ENCODE measurements around the gene MEGF11. TPM values are rescaled to one million over a fixed set of nuclear protein-coding genes. Genes with fewer than 3 reads are reported as not detected.

Gene MEGF11
- polyA plus RNA-seq, 2 of the 4 experiments (the other 2 are of a cell fraction), result 0.25 to 0.31 TPM

DNA sequence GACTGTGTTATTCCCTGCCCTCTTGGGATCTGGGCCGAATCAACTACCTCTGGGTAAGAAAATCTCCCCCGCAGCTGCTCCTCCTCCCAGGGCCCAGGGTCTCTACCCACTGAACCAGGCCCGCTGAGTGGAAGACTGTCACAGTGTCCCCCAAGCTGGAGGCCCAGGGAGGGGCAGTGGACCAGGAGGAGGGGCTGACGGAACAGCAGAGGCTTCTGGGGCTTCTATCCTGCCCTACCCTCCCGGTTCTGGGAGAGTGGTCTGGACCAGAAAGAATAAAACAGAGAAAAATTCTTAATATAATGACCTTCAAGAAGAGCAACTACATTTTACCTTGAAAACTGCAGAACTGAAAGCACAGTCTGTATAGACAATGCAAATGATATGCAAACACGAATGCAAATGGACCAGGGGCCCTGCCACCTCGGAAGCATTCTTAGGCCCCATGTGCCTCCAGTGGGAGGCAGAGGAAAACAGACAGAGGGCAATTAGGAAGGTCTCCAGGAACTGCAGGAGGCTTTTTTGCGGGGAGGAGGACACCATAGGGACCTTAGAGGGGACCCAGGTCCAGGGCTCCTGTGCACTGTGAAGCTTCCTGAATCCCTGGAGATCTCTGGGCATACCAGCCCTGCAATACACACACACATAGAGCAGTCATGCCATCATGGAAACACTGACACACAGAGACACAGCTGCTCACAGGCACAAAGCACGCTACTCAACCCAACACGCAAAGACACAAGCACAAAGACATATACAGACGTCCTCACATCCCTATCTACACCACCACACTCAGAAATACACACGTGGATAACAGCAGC is 12.3 kb downstream of the MEGF11 start:
- DNase-seq (ENCODE audit: low read depth in 1 of 2, low spot score in 1 of 2) (no peak), FAIRE-seq (no peak), ATAC-seq (no peak)
- H3K4me3 ChIP-seq, result no peak overlapping the region
- no peak overlapping the region for H3K4me2 ChIP-seq
- CTCF ChIA-PET, result interaction anchor here (0.9 to 1.1 kb wide), 2 partner anchors 10 to 47 kb away, joined by 3 to 4 read pairs; no protein-coding TSS in a partner anchor
- WGBS (ENCODE audit: missing lambda C conversion rate), result 62% methylated on average over 12 of the region's 12 CpGs
- TF ChIP-seq CHD4 (IDR thresholded peaks at IDR 0.05; ENCODE audit: borderline replicate concordance) (no peak), ZSCAN20 (CRISPR knock-in tag; IDR thresholded peaks at IDR 0.05) (no peak), JUN (IDR thresholded peaks at IDR 0.05) (no peak), SMC3 (IDR thresholded peaks at IDR 0.05) (no peak), HOXB13 (CRISPR knock-in tag; IDR thresholded peaks at IDR 0.05; ENCODE audit: low read depth) (no peak), RFX5 (IDR thresholded peaks at IDR 0.05) (no peak), HDAC2 (IDR thresholded peaks at IDR 0.05) (no peak), RNF2 (IDR thresholded peaks at IDR 0.05; ENCODE audit: borderline replicate concordance, low read depth) (no peak), BHLHE40 (IDR thresholded peaks at IDR 0.05; ENCODE audit: low read depth, low read length) (no peak)
- TF ChIP-seq, protein P1, sequence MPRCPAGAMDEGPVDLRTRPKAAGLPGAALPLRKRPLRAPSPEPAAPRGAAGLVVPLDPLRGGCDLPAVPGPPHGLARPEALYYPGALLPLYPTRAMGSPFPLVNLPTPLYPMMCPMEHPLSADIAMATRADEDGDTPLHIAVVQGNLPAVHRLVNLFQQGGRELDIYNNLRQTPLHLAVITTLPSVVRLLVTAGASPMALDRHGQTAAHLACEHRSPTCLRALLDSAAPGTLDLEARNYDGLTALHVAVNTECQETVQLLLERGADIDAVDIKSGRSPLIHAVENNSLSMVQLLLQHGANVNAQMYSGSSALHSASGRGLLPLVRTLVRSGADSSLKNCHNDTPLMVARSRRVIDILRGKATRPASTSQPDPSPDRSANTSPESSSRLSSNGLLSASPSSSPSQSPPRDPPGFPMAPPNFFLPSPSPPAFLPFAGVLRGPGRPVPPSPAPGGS (IDR thresholded peaks at IDR 0.05), result no peak
- no peaks in the 10 kb centered on the region for H3K4me1 ChIP-seq
- no peak overlapping the region for H3K27ac ChIP-seq
- H3K9me3 ChIP-seq, result no peaks in the 10 kb centered on the region
- POLR2A ChIA-PET, result no interaction called here

DNA sequence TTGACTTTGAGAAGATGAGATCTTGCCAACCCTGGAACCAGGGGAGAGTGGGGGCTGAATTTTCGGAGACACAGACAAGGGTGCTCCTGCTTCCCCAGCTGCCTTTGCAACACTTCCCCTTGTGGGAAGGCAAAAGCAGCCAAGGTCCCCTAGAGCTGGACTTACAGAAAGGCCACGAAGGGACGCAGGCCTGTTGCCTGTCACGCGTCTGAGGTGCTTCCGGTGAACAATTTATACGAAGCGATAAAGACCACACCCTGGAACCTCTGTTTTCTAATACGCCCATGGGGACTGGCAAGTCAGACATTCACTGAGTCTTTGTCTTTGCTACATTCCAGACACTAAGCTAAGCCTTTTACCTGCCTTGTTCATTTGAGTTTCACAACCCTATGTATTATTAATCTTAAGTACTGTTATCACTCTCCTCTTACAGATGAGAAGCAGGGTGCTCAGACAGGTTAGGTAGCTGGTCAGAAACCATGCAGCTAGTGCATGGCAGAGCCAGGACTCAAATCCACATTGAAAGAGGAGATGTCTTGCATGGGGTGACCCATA is 13.2 kb downstream of the MEGF11 start:
- DNase-seq (ENCODE audit: low read depth in 1 of 2, low spot score in 1 of 2), result no peak
- FAIRE-seq, result no peak
- no peaks in the 10 kb centered on the region for H3K9me3 ChIP-seq
- TF ChIP-seq TFCP2L1 (CRISPR knock-in tag; IDR thresholded peaks at IDR 0.05), result no peak
- no peak for TF ChIP-seq CHD2 (IDR thresholded peaks at IDR 0.05; ENCODE audit: low read length, partially characterized antibody)
- TF ChIP-seq CBX2 (IDR thresholded peaks at IDR 0.05; ENCODE audit: borderline replicate concordance, low read depth), result no peak
- TF ChIP-seq FOSB (CRISPR knock-in tag; IDR thresholded peaks at IDR 0.05), result no peak
- no peak for TF ChIP-seq EHMT2 (IDR thresholded peaks at IDR 0.05; ENCODE audit: low read depth)
- no peak for TF ChIP-seq MAZ (IDR thresholded peaks at IDR 0.05; ENCODE audit: borderline replicate concordance, low read depth, low read length)
- no peak for TF ChIP-seq ESRRA (IDR thresholded peaks at IDR 0.05; ENCODE audit: borderline replicate concordance, low read length)
- no peak for TF ChIP-seq FOXS1 (CRISPR knock-in tag; IDR thresholded peaks at IDR 0.05)
- TF ChIP-seq CEBPB (IDR thresholded peaks at IDR 0.05), result no peak
- TF ChIP-seq, protein P2, sequence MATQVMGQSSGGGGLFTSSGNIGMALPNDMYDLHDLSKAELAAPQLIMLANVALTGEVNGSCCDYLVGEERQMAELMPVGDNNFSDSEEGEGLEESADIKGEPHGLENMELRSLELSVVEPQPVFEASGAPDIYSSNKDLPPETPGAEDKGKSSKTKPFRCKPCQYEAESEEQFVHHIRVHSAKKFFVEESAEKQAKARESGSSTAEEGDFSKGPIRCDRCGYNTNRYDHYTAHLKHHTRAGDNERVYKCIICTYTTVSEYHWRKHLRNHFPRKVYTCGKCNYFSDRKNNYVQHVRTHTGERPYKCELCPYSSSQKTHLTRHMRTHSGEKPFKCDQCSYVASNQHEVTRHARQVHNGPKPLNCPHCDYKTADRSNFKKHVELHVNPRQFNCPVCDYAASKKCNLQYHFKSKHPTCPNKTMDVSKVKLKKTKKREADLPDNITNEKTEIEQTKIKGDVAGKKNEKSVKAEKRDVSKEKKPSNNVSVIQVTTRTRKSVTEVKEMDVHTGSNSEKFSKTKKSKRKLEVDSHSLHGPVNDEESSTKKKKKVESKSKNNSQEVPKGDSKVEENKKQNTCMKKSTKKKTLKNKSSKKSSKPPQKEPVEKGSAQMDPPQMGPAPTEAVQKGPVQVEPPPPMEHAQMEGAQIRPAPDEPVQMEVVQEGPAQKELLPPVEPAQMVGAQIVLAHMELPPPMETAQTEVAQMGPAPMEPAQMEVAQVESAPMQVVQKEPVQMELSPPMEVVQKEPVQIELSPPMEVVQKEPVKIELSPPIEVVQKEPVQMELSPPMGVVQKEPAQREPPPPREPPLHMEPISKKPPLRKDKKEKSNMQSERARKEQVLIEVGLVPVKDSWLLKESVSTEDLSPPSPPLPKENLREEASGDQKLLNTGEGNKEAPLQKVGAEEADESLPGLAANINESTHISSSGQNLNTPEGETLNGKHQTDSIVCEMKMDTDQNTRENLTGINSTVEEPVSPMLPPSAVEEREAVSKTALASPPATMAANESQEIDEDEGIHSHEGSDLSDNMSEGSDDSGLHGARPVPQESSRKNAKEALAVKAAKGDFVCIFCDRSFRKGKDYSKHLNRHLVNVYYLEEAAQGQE (IDR thresholded peaks at IDR 0.05), result no peak
- TF ChIP-seq RARB (CRISPR knock-in tag; IDR thresholded peaks at IDR 0.05), result no peak
- TF ChIP-seq GATA3 (IDR thresholded peaks at IDR 0.05; ENCODE audit: borderline replicate concordance), result no peak
- no peak for TF ChIP-seq ZC3H11A (IDR thresholded peaks at IDR 0.05)
- TF ChIP-seq NPAS2 (CRISPR knock-in tag; IDR thresholded peaks at IDR 0.05; ENCODE audit: borderline replicate concordance), result no peak
- TF ChIP-seq POLR2AphosphoS2 (conservative IDR thresholded peaks at IDR 0.05; ENCODE audit: low read length), result no peak
- no peak for TF ChIP-seq MAFK (IDR thresholded peaks at IDR 0.05; ENCODE audit: partially characterized antibody)
- no peak for TF ChIP-seq NFE2L2 (conservative IDR thresholded peaks at IDR 0.05; ENCODE audit: low read length)
- no peak for TF ChIP-seq EP300 (IDR thresholded peaks at IDR 0.05)
- TF ChIP-seq SMC3 (IDR thresholded peaks at IDR 0.05), result no peak
- no peak for ATAC-seq
- CTCF ChIA-PET, result interaction anchor here (0.8 to 1.6 kb wide), 8 partner anchors 11 to 260 kb away, joined by 3 to 6 read pairs (median 4); no protein-coding TSS in a partner anchor
- H3K4me1 ChIP-seq, result no peaks in the 10 kb centered on the region
- H3K4me3 ChIP-seq, result no peak overlapping the region
- H3K27ac ChIP-seq, result no peak overlapping the region
- H3K4me2 ChIP-seq, result no peak overlapping the region
- POLR2A ChIA-PET, result no interaction called here
- 79% methylated on average over 9 of the region's 9 CpGs for WGBS (ENCODE audit: missing lambda C conversion rate)
